SW480 (cell line): ENCODE data around the gene HOXA1.

ENCODE experiments used
- DNase-seq: peaks from one replicate; pipeline ENCODE4 v3.0.0-alpha.2; 2016; ENCODE audit warnings: low spot score

HOXA1 gene

GRCh38 chr7:27116962-27117886 lies 21.4 kb upstream of the HOXA1 start:
- no peak for DNase-seq

GRCh38 chr7:27116031-27116961 lies 20.5 kb upstream of the HOXA1 start:
- DNase-seq: no peak

GRCh38 chr7:27115221-27116026 lies 19.6 kb upstream of the HOXA1 start:
- DNase-seq: peak; percentile 96

GRCh38 chr7:27114881-27115220 lies 19.1 kb upstream of the HOXA1 start:
- DNase-seq: no peak

- DNase-seq: no peak
Measured at GRCh38 chr7:27113991-27114769, 18.4 kb upstream of the HOXA1 start.

- no peak for DNase-seq
Measured at GRCh38 chr7:27112955-27113949, 17.5 kb upstream of the HOXA1 start.

- no peak for DNase-seq
Measured at GRCh38 chr7:27112361-27112760, 16.6 kb upstream of the HOXA1 start.

- no peak for DNase-seq
Measured at GRCh38 chr7:27111751-27112277, 16.0 kb upstream of the HOXA1 start.

- no peak for DNase-seq
Measured at GRCh38 chr7:27111042-27111750, 15.4 kb upstream of the HOXA1 start.

GRCh38 chr7:27110186-27111031 lies 14.6 kb upstream of the HOXA1 start:
- DNase-seq: no peak

- no peak for DNase-seq
Measured at GRCh38 chr7:27109466-27110185, 13.8 kb upstream of the HOXA1 start.

GRCh38 chr7:27108390-27109127 lies 12.8 kb upstream of the HOXA1 start:
- no peak for DNase-seq

- DNase-seq: no peak
Measured at GRCh38 chr7:27107391-27108381, 11.9 kb upstream of the HOXA1 start.

GRCh38 chr7:27106901-27107240 lies 11.1 kb upstream of the HOXA1 start:
- DNase-seq: no peak

GRCh38 chr7:27106181-27106900 lies 10.5 kb upstream of the HOXA1 start:
- no peak for DNase-seq
